ENCODE measurements around the gene NHSL1.

The NHSL1 gene

DNA sequence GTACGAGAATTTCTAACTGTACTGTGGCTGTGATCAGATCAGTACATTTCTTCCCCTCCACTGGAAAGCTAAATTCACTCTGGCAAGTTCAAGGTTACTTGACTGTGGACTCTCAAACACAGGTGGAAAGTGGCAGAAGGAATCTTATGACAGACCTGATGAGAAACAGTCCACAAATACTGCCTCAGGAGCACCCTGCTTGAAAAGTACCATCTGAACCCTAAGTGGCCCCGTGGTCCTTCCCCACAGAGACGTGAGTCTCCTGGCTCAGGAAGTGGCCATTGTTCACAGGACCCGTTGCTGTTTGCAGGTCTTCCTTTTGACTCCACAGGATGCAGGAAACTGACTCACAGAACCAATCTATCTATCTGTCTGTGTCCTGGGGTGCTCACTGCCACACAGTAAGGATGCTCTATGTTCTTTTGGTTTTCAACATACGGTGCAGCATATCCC, 47.5 kb upstream of the NHSL1 start:
- CTCF ChIA-PET: interaction anchor here (1.5 kb wide), 1 partner anchor 42 kb away, joined by 4 read pairs; no protein-coding TSS in a partner anchor
- Histone ChIP-seq H3K4me1 (ENCODE audit: control insufficient read depth, insufficient read depth, low read length) (0 out of 2 replicates have a peak, but pooled peaks cover 3% of the 10 kb centered on the region), H3K36me3 (ENCODE audit: control insufficient read depth in 2 of 2, insufficient read depth in 1 of 2, low read length in 2 of 2) (no peaks in the 10 kb centered on the region), H3K27ac (ENCODE audit: extremely low read depth, low read depth, low read length) (no peak overlapping the region), H3K9me3 (ENCODE audit: control insufficient read depth, insufficient read depth, low read depth, low read length) (no peaks in the 10 kb centered on the region), H3K4me3 (ENCODE audit: low read depth, low read length) (no peak overlapping the region)
- TF ChIP-seq ZNF48 (tag by site-specific recombination; IDR thresholded peaks at IDR 0.05) (no peak), ZNF148 (tag by site-specific recombination; IDR thresholded peaks at IDR 0.05; ENCODE audit: borderline replicate concordance) (no peak), ZIC2 (tag by site-specific recombination; IDR thresholded peaks at IDR 0.05) (peak; percentile 91), IKZF3 (tag by site-specific recombination; IDR thresholded peaks at IDR 0.05) (no peak), EGR2 (tag by site-specific recombination; IDR thresholded peaks at IDR 0.05; ENCODE audit: low read depth) (no peak), ZNF549 (tag by site-specific recombination; IDR thresholded peaks at IDR 0.05) (no peak), ZNF155 (tag by site-specific recombination; IDR thresholded peaks at IDR 0.05) (no peak)
- TF ChIP-seq, protein P1, sequence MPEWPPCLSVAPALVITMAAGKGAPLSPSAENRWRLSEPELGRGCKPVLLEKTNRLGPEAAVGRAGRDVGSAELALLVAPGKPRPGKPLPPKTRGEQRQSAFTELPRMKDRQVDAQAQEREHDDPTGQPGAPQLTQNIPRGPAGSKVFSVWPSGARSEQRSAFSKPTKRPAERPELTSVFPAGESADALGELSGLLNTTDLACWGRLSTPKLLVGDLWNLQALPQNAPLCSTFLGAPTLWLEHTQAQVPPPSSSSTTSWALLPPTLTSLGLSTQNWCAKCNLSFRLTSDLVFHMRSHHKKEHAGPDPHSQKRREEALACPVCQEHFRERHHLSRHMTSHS (tag by site-specific recombination; IDR thresholded peaks at IDR 0.05): no peak
- POLR2A ChIA-PET: no interaction called here

- CTCF ChIA-PET: interaction anchor here (0.7 kb wide), 1 partner anchor 220 kb away, joined by 3 read pairs; no protein-coding TSS in a partner anchor
- TF ChIP-seq ZNF341 (tag by site-specific recombination; IDR thresholded peaks at IDR 0.05; ENCODE audit: low read depth): peak; percentile 47
- TF ChIP-seq ZIC2 (tag by site-specific recombination; IDR thresholded peaks at IDR 0.05): peak; percentile 81
- TF ChIP-seq, protein P2, sequence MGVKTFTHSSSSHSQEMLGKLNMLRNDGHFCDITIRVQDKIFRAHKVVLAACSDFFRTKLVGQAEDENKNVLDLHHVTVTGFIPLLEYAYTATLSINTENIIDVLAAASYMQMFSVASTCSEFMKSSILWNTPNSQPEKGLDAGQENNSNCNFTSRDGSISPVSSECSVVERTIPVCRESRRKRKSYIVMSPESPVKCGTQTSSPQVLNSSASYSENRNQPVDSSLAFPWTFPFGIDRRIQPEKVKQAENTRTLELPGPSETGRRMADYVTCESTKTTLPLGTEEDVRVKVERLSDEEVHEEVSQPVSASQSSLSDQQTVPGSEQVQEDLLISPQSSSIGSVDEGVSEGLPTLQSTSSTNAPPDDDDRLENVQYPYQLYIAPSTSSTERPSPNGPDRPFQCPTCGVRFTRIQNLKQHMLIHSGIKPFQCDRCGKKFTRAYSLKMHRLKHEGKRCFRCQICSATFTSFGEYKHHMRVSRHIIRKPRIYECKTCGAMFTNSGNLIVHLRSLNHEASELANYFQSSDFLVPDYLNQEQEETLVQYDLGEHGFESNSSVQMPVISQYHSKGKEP (tag by site-specific recombination; IDR thresholded peaks at IDR 0.05): no peak
- TF ChIP-seq BCL6B (tag by site-specific recombination; IDR thresholded peaks at IDR 0.05): no peak
- TF ChIP-seq, protein P3, sequence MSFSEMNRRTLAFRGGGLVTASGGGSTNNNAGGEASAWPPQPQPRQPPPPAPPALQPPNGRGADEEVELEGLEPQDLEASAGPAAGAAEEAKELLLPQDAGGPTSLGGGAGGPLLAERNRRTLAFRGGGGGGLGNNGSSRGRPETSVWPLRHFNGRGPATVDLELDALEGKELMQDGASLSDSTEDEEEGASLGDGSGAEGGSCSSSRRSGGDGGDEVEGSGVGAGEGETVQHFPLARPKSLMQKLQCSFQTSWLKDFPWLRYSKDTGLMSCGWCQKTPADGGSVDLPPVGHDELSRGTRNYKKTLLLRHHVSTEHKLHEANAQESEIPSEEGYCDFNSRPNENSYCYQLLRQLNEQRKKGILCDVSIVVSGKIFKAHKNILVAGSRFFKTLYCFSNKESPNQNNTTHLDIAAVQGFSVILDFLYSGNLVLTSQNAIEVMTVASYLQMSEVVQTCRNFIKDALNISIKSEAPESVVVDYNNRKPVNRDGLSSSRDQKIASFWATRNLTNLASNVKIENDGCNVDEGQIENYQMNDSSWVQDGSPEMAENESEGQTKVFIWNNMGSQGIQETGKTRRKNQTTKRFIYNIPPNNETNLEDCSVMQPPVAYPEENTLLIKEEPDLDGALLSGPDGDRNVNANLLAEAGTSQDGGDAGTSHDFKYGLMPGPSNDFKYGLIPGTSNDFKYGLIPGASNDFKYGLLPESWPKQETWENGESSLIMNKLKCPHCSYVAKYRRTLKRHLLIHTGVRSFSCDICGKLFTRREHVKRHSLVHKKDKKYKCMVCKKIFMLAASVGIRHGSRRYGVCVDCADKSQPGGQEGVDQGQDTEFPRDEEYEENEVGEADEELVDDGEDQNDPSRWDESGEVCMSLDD (tag by site-specific recombination; IDR thresholded peaks at IDR 0.05): no peak
- 0 out of 2 replicates have a peak, but pooled peaks have one; percentile 35 for TF ChIP-seq TRIM28 (IDR thresholded peaks at IDR 0.05; ENCODE audit: borderline replicate concordance, low read length)
- no peak for TF ChIP-seq ZNF791 (tag by site-specific recombination; IDR thresholded peaks at IDR 0.05)
- POLR2A ChIA-PET: no interaction called here
- Histone ChIP-seq H3K4me3 (ENCODE audit: low read depth, low read length) (no peak overlapping the region), H3K4me1 (ENCODE audit: control insufficient read depth, insufficient read depth, low read length) (0 out of 2 replicates have a peak, but pooled peaks cover 3% of the 10 kb centered on the region), H3K27ac (ENCODE audit: extremely low read depth, low read depth, low read length) (no peak overlapping the region), H3K9me3 (ENCODE audit: control insufficient read depth, insufficient read depth, low read depth, low read length) (no peaks in the 10 kb centered on the region), H3K36me3 (ENCODE audit: control insufficient read depth in 2 of 2, insufficient read depth in 1 of 2, low read length in 2 of 2) (no peaks in the 10 kb centered on the region)
Measured at GRCh38 chr6:138545621-138545980, 46.3 kb upstream of the NHSL1 start.
